ENCODE data around the gene KIF26B.

- TF ChIP-seq, protein P1, sequence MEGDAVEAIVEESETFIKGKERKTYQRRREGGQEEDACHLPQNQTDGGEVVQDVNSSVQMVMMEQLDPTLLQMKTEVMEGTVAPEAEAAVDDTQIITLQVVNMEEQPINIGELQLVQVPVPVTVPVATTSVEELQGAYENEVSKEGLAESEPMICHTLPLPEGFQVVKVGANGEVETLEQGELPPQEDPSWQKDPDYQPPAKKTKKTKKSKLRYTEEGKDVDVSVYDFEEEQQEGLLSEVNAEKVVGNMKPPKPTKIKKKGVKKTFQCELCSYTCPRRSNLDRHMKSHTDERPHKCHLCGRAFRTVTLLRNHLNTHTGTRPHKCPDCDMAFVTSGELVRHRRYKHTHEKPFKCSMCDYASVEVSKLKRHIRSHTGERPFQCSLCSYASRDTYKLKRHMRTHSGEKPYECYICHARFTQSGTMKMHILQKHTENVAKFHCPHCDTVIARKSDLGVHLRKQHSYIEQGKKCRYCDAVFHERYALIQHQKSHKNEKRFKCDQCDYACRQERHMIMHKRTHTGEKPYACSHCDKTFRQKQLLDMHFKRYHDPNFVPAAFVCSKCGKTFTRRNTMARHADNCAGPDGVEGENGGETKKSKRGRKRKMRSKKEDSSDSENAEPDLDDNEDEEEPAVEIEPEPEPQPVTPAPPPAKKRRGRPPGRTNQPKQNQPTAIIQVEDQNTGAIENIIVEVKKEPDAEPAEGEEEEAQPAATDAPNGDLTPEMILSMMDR (IDR thresholded peaks at IDR 0.05; ENCODE audit: insufficient read depth, low read length, poor library complexity, severe bottlenecking) = no peak
- no peak for TF ChIP-seq EZH2phosphoT487 (conservative IDR thresholded peaks at IDR 0.05; ENCODE audit: low read length)
These were observed 417.9 kb downstream of the KIF26B start for GRCh38 chr1:245572709-245573108.

Measured in SU-DHL-6 (cell line).